ENCODE results near the gene TSHZ2. TPM values are rescaled to one million over a fixed set of nuclear protein-coding genes. Genes with fewer than 3 reads are reported as not detected.

TSHZ2 gene
- total RNA-seq, 1 donor from 2014 or later: 1.2 TPM

DNA sequence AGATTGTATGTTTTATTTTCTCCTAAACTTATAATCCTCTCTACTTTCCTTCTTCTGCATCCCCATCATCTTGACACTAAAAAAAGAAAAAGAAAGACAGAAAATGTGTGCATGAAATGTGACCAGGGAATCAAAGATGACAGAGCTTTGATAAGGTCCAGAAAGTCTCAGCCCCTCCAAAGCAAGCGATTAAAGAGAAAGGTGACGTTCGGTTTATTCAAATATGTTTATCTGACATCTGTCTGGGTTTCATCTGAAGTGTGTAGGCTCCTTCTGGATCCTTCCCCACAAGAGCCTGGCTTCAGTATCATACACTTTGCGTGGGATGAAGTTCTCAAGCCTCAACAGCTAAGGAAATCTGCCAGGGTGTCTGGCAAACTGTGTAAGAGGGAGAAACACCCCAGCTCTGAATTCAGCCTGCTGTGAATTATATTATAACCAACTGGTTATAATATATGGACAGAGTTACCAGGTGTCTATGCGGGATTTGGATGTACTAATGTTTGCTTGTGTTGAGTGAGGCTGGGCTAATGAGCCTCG is 358.5 kb downstream of the TSHZ2 start:
- FAIRE-seq (no peak), DNase-seq (ENCODE audit: low read depth) (peak; percentile 21)
- H4K20me1 ChIP-seq (ENCODE audit: insufficient read depth, low read length): no peaks in the 10 kb centered on the region
- H3K27ac Mint-ChIP-seq (ENCODE audit: unreplicated experiment): peak overlapping the region; percentile 95
- no peak overlapping the region for H2AFZ ChIP-seq (ENCODE audit: low read depth, low read length)
- no peaks in the 10 kb centered on the region for H3K9me3 ChIP-seq (ENCODE audit: insufficient read depth, low read depth, low read length)
- no peak overlapping the region for H3K4me2 ChIP-seq (ENCODE audit: low read length)
- no peaks in the 10 kb centered on the region for H3K79me2 ChIP-seq (ENCODE audit: insufficient read depth, low read length)
- TF ChIP-seq, protein P1, sequence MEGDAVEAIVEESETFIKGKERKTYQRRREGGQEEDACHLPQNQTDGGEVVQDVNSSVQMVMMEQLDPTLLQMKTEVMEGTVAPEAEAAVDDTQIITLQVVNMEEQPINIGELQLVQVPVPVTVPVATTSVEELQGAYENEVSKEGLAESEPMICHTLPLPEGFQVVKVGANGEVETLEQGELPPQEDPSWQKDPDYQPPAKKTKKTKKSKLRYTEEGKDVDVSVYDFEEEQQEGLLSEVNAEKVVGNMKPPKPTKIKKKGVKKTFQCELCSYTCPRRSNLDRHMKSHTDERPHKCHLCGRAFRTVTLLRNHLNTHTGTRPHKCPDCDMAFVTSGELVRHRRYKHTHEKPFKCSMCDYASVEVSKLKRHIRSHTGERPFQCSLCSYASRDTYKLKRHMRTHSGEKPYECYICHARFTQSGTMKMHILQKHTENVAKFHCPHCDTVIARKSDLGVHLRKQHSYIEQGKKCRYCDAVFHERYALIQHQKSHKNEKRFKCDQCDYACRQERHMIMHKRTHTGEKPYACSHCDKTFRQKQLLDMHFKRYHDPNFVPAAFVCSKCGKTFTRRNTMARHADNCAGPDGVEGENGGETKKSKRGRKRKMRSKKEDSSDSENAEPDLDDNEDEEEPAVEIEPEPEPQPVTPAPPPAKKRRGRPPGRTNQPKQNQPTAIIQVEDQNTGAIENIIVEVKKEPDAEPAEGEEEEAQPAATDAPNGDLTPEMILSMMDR (IDR thresholded peaks at IDR 0.05; ENCODE audit: insufficient read depth, low read depth, low read length): no peak
- no peak for TF ChIP-seq EZH2 (IDR thresholded peaks at IDR 0.05; ENCODE audit: insufficient read depth, low read length)
- H3K27me3 ChIP-seq (ENCODE audit: insufficient read depth, low read length): no peaks in the 10 kb centered on the region
- peaks cover 20% of the 10 kb centered on the region for H3K4me1 Mint-ChIP-seq (ENCODE audit: low read depth, unreplicated experiment)
- no peaks in the 10 kb centered on the region for H3K36me3 ChIP-seq (ENCODE audit: insufficient read depth, low read length)
- peaks cover 8% of the 10 kb centered on the region for H3K4me1 ChIP-seq (ENCODE audit: insufficient read depth, low read length)
- H3K4me3 Mint-ChIP-seq (ENCODE audit: unreplicated experiment): no peak overlapping the region
- H3K9ac ChIP-seq (ENCODE audit: low read length): no peak overlapping the region
- H3K4me3 ChIP-seq (ENCODE audit: insufficient read depth, low read depth, low read length): no peak overlapping the region
- H3K36me3 Mint-ChIP-seq (ENCODE audit: low read depth, unreplicated experiment): peaks cover 3% of the 10 kb centered on the region
- H3K27ac ChIP-seq (ENCODE audit: low read depth, low read length): no peak overlapping the region
- peaks cover 7% of the 10 kb centered on the region for H3K9me3 Mint-ChIP-seq (ENCODE audit: unreplicated experiment)
- peaks cover 2% of the 10 kb centered on the region for H3K27me3 Mint-ChIP-seq (ENCODE audit: low read depth, unreplicated experiment)

DNA sequence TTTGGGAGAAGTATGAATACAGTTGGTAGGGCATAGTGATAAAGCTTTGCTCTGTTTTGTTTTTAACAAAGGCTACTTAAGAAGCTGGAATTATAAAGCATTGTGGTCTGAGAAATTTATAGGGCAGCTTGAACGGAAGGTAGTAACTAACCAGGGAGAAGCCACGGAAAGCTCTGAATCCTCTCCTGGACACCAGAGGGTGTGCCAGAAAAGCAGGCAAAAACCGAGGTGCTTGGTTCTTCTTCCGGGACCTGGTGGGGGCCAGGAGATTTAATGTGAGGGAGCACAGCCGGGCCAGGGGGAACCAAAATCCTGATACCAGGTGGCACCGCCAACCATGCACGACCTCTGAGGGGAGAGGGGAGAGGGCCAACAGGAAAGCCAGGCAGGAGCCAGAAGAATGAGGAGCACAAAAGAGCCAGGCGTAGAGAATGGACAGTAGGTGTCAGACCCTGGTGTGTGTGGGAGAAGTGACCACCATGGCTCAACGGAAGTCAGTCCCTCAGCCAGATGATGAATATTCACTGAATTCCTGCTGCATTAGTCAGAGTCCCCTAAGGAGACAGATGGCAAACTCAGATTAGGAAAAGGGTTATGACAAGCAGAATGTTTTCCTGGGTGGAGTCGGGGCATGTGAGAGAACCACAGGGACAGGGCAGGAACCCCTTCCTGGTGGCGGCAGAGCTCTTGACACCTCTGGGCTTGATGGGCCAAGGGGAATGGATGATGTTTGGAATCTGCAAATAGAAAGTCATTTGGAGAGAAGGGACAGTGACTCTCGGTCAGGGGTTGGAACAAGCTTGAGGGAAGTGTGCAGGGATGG is 359.2 kb downstream of the TSHZ2 start:
- Histone ChIP-seq H3K4me1 (ENCODE audit: insufficient read depth, low read length) (peaks cover 8% of the 10 kb centered on the region), H3K27me3 (ENCODE audit: insufficient read depth, low read length) (no peaks in the 10 kb centered on the region), H3K4me2 (ENCODE audit: low read length) (peak overlapping the region; percentile 49), H3K27ac (ENCODE audit: low read depth, low read length) (no peak overlapping the region), H3K4me3 (ENCODE audit: insufficient read depth, low read depth, low read length) (no peak overlapping the region), H3K9me3 (ENCODE audit: insufficient read depth, low read depth, low read length) (no peaks in the 10 kb centered on the region), H3K36me3 (ENCODE audit: insufficient read depth, low read length) (no peaks in the 10 kb centered on the region), H4K20me1 (ENCODE audit: insufficient read depth, low read length) (no peaks in the 10 kb centered on the region), H3K79me2 (ENCODE audit: insufficient read depth, low read length) (no peaks in the 10 kb centered on the region), H2AFZ (ENCODE audit: low read depth, low read length) (no peak overlapping the region), H3K9ac (ENCODE audit: low read length) (no peak overlapping the region)
- Mint-ChIP-seq H3K4me3 (ENCODE audit: unreplicated experiment) (no peak overlapping the region), H3K27me3 (ENCODE audit: low read depth, unreplicated experiment) (peaks cover 2% of the 10 kb centered on the region), H3K9me3 (ENCODE audit: unreplicated experiment) (peaks cover 7% of the 10 kb centered on the region), H3K36me3 (ENCODE audit: low read depth, unreplicated experiment) (peaks cover 3% of the 10 kb centered on the region), H3K27ac (ENCODE audit: unreplicated experiment) (peak overlapping the region; percentile 95), H3K4me1 (ENCODE audit: low read depth, unreplicated experiment) (peaks cover 20% of the 10 kb centered on the region)
- peak; percentile 72 for DNase-seq (ENCODE audit: low read depth)
- no peak for FAIRE-seq
- TF ChIP-seq, protein P1 (IDR thresholded peaks at IDR 0.05; ENCODE audit: insufficient read depth, low read depth, low read length): no peak
- TF ChIP-seq EZH2 (IDR thresholded peaks at IDR 0.05; ENCODE audit: insufficient read depth, low read length): no peak

All from astrocyte (in vitro differentiated cells and primary cell).